ENCODE data around the gene WWOX. TPM values are rescaled to one million over a fixed set of nuclear protein-coding genes. Genes with fewer than 3 reads are reported as not detected.

The WWOX gene
- total RNA-seq, 1 experiment from 2014 or later, result 15.6 TPM

DNA sequence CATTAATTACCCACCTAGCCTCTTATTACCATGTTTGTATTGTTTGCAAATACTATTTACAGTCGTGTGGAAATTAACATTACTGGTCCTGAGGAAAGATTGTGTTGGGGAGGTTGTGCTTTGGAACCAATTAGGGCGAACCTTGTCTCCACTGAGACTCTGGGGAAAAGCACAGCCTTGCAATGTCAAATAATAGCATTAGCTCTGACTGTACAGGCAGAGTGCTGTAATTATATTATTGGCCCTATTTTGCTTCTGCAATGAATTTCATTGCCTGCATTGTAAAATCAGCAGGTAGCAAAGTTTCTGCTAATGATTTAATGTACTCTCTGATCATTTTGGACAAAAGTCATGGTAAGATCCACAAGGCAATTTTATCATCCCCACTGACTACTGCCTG lies 97.0 kb downstream of the WWOX start:
- WGBS (ENCODE audit: extremely low coverage, insufficient read length, low lambda C conversion rate), result no CpG with 5 or more reads among the region's 2 CpGs
- Histone ChIP-seq H3K56ac (ENCODE audit: insufficient read length, low read depth, low read length) (no peak overlapping the region), H3K27me3 (ENCODE audit: insufficient read depth, low read length) (no peaks in the 10 kb centered on the region), H2BK5ac (ENCODE audit: insufficient read length, low read length) (no peak overlapping the region), H4K20me1 (ENCODE audit: control insufficient read depth, insufficient read depth, insufficient read length) (no peaks in the 10 kb centered on the region), H3K4ac (ENCODE audit: low read depth, low read length) (no peak overlapping the region), H3K23ac (ENCODE audit: insufficient read length, low read depth, low read length) (no peak overlapping the region), H2BK12ac (ENCODE audit: insufficient read length, low read depth, low read length) (no peak overlapping the region), H2BK20ac (ENCODE audit: low read depth, low read length, poor library complexity, severe bottlenecking) (no peak overlapping the region), H4K91ac (ENCODE audit: insufficient read length, low read depth, low read length) (no peak overlapping the region), H2BK15ac (ENCODE audit: low read depth, low read length) (no peak overlapping the region), H3K14ac (ENCODE audit: insufficient read depth, low read length) (no peak overlapping the region), H3K4me2 (ENCODE audit: insufficient read depth, insufficient read length, low read length) (no peak overlapping the region), H3T11ph (ENCODE audit: low read length) (no peak overlapping the region), H3K23me2 (ENCODE audit: insufficient read length, low read depth, low read length, poor library complexity, severe bottlenecking) (no peaks in the 10 kb centered on the region), H2AFZ (ENCODE audit: low read length) (no peak overlapping the region), H3K18ac (ENCODE audit: insufficient read length, low read depth, low read length) (no peak overlapping the region), H3K9ac (ENCODE audit: extremely low read depth, insufficient read length, low read length) (no peak overlapping the region), H3K4me1 (ENCODE audit: insufficient read depth, low read length) (no peaks in the 10 kb centered on the region), H4K5ac (ENCODE audit: insufficient read length, low read depth, low read length) (no peak overlapping the region), H3K79me2 (ENCODE audit: insufficient read depth, low read length) (no peaks in the 10 kb centered on the region), H3K9me3 (ENCODE audit: control insufficient read depth, low read depth, low read length) (no peaks in the 10 kb centered on the region), H2AK5ac (ENCODE audit: insufficient read length, low read length) (no peak overlapping the region), H3K79me1 (ENCODE audit: insufficient read depth, low read depth, low read length, poor library complexity, severe bottlenecking) (no peaks in the 10 kb centered on the region), H3K27ac (ENCODE audit: insufficient read length, low read depth, low read length) (no peak overlapping the region), H4K8ac (replicated peaks; ENCODE audit: insufficient read length, low read depth, low read length) (no peak overlapping the region), H2BK120ac (ENCODE audit: low read depth, low read length, poor library complexity, severe bottlenecking) (no peak overlapping the region)
- DNase-seq, result no peak
- Mint-ChIP-seq H3K36me3 (ENCODE audit: insufficient read depth in 1 of 3, low read depth in 3 of 3) (peaks cover 0 to 1% (median 0%) of the 10 kb centered on the region in 3 experiments; a peak in 1 of 7 replicates), H3K4me1 (peaks cover 17% of the 10 kb centered on the region in 2 experiments), H3K9me3 (peaks cover 0 to 3% of the 10 kb centered on the region in 2 experiments; a peak in 1 of 5 replicates), H3K27me3 (ENCODE audit: low read depth) (no peaks in the 10 kb centered on the region), H3K27ac (no peak overlapping the region), H3K4me3 (no peak overlapping the region)
- TF ChIP-seq CTCF (conservative IDR thresholded peaks at IDR 0.05), result no peak
